Panc1 (cell line): Measurements from ENCODE around the gene TSHZ2. TPM values are rescaled to one million over a fixed set of nuclear protein-coding genes. Genes with fewer than 3 reads are reported as not detected.

Experiments used
- ATAC-seq: fragments of 200-7000 bp; cut with Tn5 transposase; 2 replicates; pipeline ENCODE4 v1.9.1; 2020; ENCODE audit warnings: mild to moderate bottlenecking, moderate library complexity
- BruUV-seq: library from RNA; stranded (reverse); fragments of 400-500 nt; replicated peaks from 2 replicates; lab custom pipeline; 2021; lab: Mats Ljungman, UMichigan
- CTCF ChIA-PET: fragments of 300-600 bp; sonication (Branson Sonifier 250); formaldehyde crosslinking; loops from one replicate; lab custom pipeline; 2022; ENCODE audit warnings: antibody characterized with exemption; lab: Charles Lee
- POLR2A ChIA-PET: fragments of 300-600 bp; sonication (Branson Sonifier 250); formaldehyde crosslinking; loops from one replicate; lab custom pipeline; 2022; ENCODE audit warnings: antibody characterized with exemption; lab: Charles Lee
- DNase-seq: peaks from one replicate; pipeline ENCODE4 v3.0.0-alpha.2; 2010; ENCODE audit warnings: low read depth, low spot score
- H3K27ac ChIP-seq: 2 replicates; pipeline ENCODE4 v1.5.1; 2011; ENCODE audit warnings: mild to moderate bottlenecking, low read length, inconsistent platforms
- H3K27me3 ChIP-seq: fragments of 200-500 bp; sonication (Bioruptor generic); 2 replicates; pipeline ENCODE4 v1.6.0; 2014; ENCODE audit warnings: low read length, inconsistent platforms; ENCODE audit not compliant: control insufficient read depth, insufficient read depth
- H3K36me3 ChIP-seq: fragments of 200-500 bp; sonication (Bioruptor generic); 2 replicates; pipeline ENCODE4 v1.5.1; 2014; ENCODE audit warnings: inconsistent platforms, mild to moderate bottlenecking, low read length, moderate library complexity; ENCODE audit not compliant: control insufficient read depth, insufficient read depth
- H3K4me1 ChIP-seq: 2 replicates; pipeline ENCODE4 v1.5.1; 2011; ENCODE audit warnings: inconsistent platforms, mild to moderate bottlenecking, low read length, moderate library complexity; ENCODE audit not compliant: control insufficient read depth, insufficient read depth
- H3K4me3 ChIP-seq, 2 experiments: 2 replicates each; pipeline ENCODE4 v1.5.1; 2011 to 2012; ENCODE audit warnings: low read depth in 2 of 2, low read length in 2 of 2, mild to moderate bottlenecking in 2 of 2, inconsistent platforms in 1 of 2, moderate library complexity in 1 of 2
- H3K9me3 ChIP-seq: fragments of 200-500 bp; sonication (Bioruptor generic); 2 replicates; pipeline ENCODE4 v1.5.1; 2014; ENCODE audit warnings: low read depth, mild to moderate bottlenecking, inconsistent platforms, low read length, moderate library complexity; ENCODE audit not compliant: control insufficient read depth, insufficient read depth
- POLR2AphosphoS5 ChIP-seq: IDR thresholded peaks from 2 replicates; pipeline ENCODE4 v1.6.1; 2012; ENCODE audit warnings: mild to moderate bottlenecking, low read depth, low read length, moderate library complexity
- SIN3A ChIP-seq: IDR thresholded peaks from 2 replicates; pipeline ENCODE4 v1.6.1; 2012; ENCODE audit warnings: low read depth, mild to moderate bottlenecking, low read length, moderate library complexity, borderline replicate concordance; ENCODE audit not compliant: insufficient read depth
- TCF7L2 ChIP-seq: IDR thresholded peaks from 2 replicates; pipeline ENCODE4 v1.6.1; 2011; ENCODE audit warnings: mild to moderate bottlenecking, low read depth, low read length, inconsistent platforms
- in situ Hi-C: cut with HindIII; loops from 2 replicates; pipeline ENCODE4 v1.10.0; 2016; ENCODE audit warnings: low sequenced_read_pairs, low pct_unique_long_range_greater_than_20kb
- intact Hi-C: fragments of 100-400 bp; cut with micrococcal nuclease; formaldehyde crosslinking; loops from one replicate; pipeline ENCODE4 v1.10.0; 2022; ENCODE audit not compliant: unreplicated experiment
- total RNA-seq: library from RNA; stranded (reverse); gene quantifications from one replicate; pipeline ENCODE4 v1.2.1, GENCODE V29; 2021; ENCODE audit not compliant: unreplicated experiment
- TF ChIP-seq, protein P1 (sequence below), 2 experiments: IDR thresholded peaks; 2 replicates each; pipeline ENCODE4 v1.6.1; 2011 to 2012; ENCODE audit warnings: low read depth in 2 of 2, control low read depth in 1 of 2, low read length in 1 of 2, mild to moderate bottlenecking in 1 of 2, moderate library complexity in 1 of 2; ENCODE audit not compliant: insufficient read depth in 1 of 2
- TF ChIP-seq, protein P2 (sequence below): fragments of 450-650 bp; IDR thresholded peaks from 2 replicates; pipeline ENCODE4 v1.5.1; 2017; ENCODE audit warnings: mild to moderate bottlenecking

Gene TSHZ2
- total RNA-seq, 1 experiment from 2014 or later, result 0.36 TPM

DNA sequence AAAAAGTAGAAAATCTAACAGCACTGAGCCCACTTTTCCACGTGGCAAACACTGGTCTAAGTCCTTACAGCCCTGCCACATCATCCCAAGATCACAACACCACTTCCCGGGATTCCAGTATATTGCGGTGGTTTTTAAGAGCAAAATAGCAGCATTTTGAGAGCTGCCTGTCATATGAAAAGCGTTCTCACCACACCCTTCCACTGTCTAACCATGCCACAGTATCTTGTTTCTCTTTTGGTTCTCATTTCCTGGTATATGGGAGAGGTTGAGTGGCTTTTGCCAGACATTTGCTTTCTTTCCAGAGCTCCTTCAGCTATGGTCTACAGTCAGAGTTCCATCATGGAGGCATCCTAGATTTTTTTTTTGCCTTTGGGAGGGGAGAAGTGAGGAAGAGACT, 243.0 kb downstream of the TSHZ2 start:
- Histone ChIP-seq H3K27ac (no peak overlapping the region), H3K36me3 (no peaks in the 10 kb centered on the region), H3K27me3 (peaks cover 3% of the 10 kb centered on the region; the same call in 1 of the 2 replicates), H3K4me3 (no peak overlapping the region), H3K9me3 (no peaks in the 10 kb centered on the region), H3K4me1 (no peaks in the 10 kb centered on the region)
- TF ChIP-seq, protein P1, sequence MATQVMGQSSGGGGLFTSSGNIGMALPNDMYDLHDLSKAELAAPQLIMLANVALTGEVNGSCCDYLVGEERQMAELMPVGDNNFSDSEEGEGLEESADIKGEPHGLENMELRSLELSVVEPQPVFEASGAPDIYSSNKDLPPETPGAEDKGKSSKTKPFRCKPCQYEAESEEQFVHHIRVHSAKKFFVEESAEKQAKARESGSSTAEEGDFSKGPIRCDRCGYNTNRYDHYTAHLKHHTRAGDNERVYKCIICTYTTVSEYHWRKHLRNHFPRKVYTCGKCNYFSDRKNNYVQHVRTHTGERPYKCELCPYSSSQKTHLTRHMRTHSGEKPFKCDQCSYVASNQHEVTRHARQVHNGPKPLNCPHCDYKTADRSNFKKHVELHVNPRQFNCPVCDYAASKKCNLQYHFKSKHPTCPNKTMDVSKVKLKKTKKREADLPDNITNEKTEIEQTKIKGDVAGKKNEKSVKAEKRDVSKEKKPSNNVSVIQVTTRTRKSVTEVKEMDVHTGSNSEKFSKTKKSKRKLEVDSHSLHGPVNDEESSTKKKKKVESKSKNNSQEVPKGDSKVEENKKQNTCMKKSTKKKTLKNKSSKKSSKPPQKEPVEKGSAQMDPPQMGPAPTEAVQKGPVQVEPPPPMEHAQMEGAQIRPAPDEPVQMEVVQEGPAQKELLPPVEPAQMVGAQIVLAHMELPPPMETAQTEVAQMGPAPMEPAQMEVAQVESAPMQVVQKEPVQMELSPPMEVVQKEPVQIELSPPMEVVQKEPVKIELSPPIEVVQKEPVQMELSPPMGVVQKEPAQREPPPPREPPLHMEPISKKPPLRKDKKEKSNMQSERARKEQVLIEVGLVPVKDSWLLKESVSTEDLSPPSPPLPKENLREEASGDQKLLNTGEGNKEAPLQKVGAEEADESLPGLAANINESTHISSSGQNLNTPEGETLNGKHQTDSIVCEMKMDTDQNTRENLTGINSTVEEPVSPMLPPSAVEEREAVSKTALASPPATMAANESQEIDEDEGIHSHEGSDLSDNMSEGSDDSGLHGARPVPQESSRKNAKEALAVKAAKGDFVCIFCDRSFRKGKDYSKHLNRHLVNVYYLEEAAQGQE (IDR thresholded peaks at IDR 0.05; ENCODE audit: insufficient read depth in 1 of 2, low read depth in 2 of 2, low read length in 1 of 2), result no peak
- TF ChIP-seq SIN3A (no peak), POLR2AphosphoS5 (no peak), TCF7L2 (no peak)
- TF ChIP-seq, protein P2, sequence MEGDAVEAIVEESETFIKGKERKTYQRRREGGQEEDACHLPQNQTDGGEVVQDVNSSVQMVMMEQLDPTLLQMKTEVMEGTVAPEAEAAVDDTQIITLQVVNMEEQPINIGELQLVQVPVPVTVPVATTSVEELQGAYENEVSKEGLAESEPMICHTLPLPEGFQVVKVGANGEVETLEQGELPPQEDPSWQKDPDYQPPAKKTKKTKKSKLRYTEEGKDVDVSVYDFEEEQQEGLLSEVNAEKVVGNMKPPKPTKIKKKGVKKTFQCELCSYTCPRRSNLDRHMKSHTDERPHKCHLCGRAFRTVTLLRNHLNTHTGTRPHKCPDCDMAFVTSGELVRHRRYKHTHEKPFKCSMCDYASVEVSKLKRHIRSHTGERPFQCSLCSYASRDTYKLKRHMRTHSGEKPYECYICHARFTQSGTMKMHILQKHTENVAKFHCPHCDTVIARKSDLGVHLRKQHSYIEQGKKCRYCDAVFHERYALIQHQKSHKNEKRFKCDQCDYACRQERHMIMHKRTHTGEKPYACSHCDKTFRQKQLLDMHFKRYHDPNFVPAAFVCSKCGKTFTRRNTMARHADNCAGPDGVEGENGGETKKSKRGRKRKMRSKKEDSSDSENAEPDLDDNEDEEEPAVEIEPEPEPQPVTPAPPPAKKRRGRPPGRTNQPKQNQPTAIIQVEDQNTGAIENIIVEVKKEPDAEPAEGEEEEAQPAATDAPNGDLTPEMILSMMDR, result no peak
- in situ Hi-C loops, result no loop called here
- no TSS peak for BruUV-seq
- CTCF ChIA-PET, result interaction anchor here (0.5 to 0.7 kb wide), 3 partner anchors 137 to 876 kb away, joined by 3 to 6 read pairs (median 3); no protein-coding TSS in a partner anchor
- POLR2A ChIA-PET, result no interaction called here
- DNase-seq (no peak), ATAC-seq (no peak)
- intact Hi-C loops, result loop anchor here (5.0 kb wide), 1 partner anchor 903 kb away; no protein-coding TSS in a partner anchor

DNA sequence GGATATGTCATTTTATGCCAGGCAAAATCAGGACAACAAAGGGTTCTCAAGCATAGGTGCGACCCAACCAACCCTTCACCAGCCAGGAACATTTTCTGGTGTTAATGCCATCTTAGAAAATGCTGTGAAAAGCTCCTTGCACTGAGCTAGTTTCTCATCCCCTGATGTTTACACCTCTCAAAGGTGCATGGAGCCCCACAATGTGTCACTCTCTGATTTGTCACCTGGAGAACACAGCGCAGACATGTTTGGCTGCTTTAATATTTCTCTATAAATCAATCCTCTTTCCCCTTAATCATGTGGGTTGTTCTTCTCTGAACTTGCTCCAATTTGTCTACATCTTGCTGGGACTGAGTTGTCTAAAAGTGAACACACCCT, 244.3 kb downstream of the TSHZ2 start:
- H3K27ac ChIP-seq, result no peak overlapping the region
- intact Hi-C loops (loop anchor here (5.0 kb wide), 1 partner anchor 904 kb away; no protein-coding TSS in a partner anchor), in situ Hi-C loops (no loop called here)
- H3K9me3 ChIP-seq, result no peaks in the 10 kb centered on the region
- H3K4me3 ChIP-seq, result no peak overlapping the region
- no peak for TF ChIP-seq POLR2AphosphoS5
- no TSS peak for BruUV-seq
- ATAC-seq, result no peak
- no peaks in the 10 kb centered on the region for H3K4me1 ChIP-seq
- POLR2A ChIA-PET, result no interaction called here
- no peak for DNase-seq
- peaks cover 5% of the 10 kb centered on the region; the same call in 1 of the 2 replicates for H3K27me3 ChIP-seq
- H3K36me3 ChIP-seq, result no peaks in the 10 kb centered on the region
- CTCF ChIA-PET, result interaction anchor here (0.9 kb wide), 1 partner anchor 904 kb away, joined by 5 read pairs; no protein-coding TSS in a partner anchor

DNA sequence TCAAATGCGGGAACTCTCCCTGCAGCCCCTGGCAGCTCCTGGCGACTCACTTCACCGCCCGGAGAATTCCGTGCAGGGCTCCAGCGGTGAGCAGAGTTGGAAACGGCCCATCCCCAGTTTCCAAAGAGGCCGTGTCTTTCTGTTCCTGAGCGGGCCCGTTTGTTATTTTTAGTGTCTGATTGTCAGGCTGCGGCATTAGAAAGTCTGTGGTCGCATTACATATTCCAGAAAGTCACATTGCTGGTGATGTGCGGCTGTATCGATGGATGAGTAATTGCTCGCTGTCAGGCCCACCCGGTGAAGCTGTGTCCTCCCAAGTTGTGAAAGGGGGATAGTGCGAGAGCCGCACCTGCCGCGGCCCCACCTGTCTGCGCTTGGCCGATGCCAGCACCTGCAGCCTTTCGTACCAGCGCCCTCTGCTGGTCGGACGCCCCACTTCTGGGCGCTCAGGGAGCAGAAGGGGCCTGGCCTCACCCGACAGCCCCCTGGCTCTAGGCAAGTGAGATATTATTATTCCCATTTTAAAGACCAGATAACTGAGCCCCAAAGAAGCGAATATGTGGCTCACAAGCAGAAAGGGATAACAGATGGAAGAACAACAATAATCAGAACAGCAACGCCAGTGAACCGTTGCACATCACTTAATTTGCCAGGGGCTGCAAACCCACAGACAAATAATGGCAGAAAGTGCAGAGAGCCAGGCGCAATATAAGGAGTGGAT, 244.9 kb downstream of the TSHZ2 start:
- POLR2A ChIA-PET, result no interaction called here
- in situ Hi-C loops, result no loop called here
- Histone ChIP-seq H3K27ac (no peak overlapping the region), H3K4me1 (no peaks in the 10 kb centered on the region), H3K27me3 (peaks cover 5% of the 10 kb centered on the region; the same call in 1 of the 2 replicates), H3K4me3 (no peak overlapping the region), H3K36me3 (no peaks in the 10 kb centered on the region), H3K9me3 (no peaks in the 10 kb centered on the region)
- peak; percentile 17 for DNase-seq
- TF ChIP-seq, protein P2, result peak; percentile 96
- no peak for TF ChIP-seq TCF7L2
- TF ChIP-seq POLR2AphosphoS5, result no peak
- CTCF ChIA-PET, result interaction anchor here (0.9 kb wide), 1 partner anchor 905 kb away, joined by 5 read pairs; no protein-coding TSS in a partner anchor
- ATAC-seq, result peak; percentile 85
- no TSS peak for BruUV-seq
- intact Hi-C loops, result loop anchor here (5.0 kb wide), 1 partner anchor 905 kb away; no protein-coding TSS in a partner anchor
